Adrenal gland (tissue), 12 donors: ENCODE data around the gene CBFA2T3. TPM values are rescaled to one million over a fixed set of nuclear protein-coding genes. Genes with fewer than 3 reads are reported as not detected.

Experiments used
- DNase-seq, 7 donors: peaks; one replicate each; pipeline ENCODE4 v3.0.0-alpha.2; 2019 to 2020
- H3K27ac ChIP-seq, 5 donors: fragments of 200-600 bp; sonication (generic) in 4 of 5; 1 replicate in 3 of 5; 2 replicates in 2 of 5; pipeline versions ENCODE4 v1.5.1 to v1.8.0; 2016 to 2020; ENCODE audit warnings: mild to moderate bottlenecking in 1 of 5
- H3K27me3 ChIP-seq: fragments of 200-600 bp; 2 replicates; pipeline ENCODE4 v1.8.0; 2021
- H3K36me3 ChIP-seq, 2 donors: fragments of 200-600 bp; replicated peaks in 1 of 2; 1 replicate in 1 of 2; 2 replicates in 1 of 2; pipeline versions ENCODE4 v1.5.1 to v1.8.0; 2018 to 2022
- H3K4me1 ChIP-seq, 2 donors: fragments of 200-600 bp; replicated peaks in 1 of 2; 1 replicate in 1 of 2; 2 replicates in 1 of 2; pipeline versions ENCODE4 v1.5.1 to v1.8.0; 2018 to 2021
- H3K4me3 ChIP-seq, 4 donors: fragments of 200-600 bp; sonication (generic) in 3 of 4; one replicate each; pipeline ENCODE4 v1.5.1; 2016 to 2018
- H3K9me3 ChIP-seq, 3 donors: fragments of 200-600 bp; sonication (generic) in 1 of 3; replicated peaks in 1 of 3; 1 replicate in 2 of 3; 2 replicates in 1 of 3; pipeline versions ENCODE4 v1.5.1 to v1.8.0; 2016 to 2021
- CTCF ChIP-seq, 6 experiments: fragments of 450-650 bp in 4 of 6; fragments of 200-600 bp in 2 of 6; sonication (generic) in 1 of 6; IDR thresholded peaks; 1 replicate in 5 of 6; 2 replicates in 1 of 6; pipeline versions ENCODE4 v1.5.1 to v1.8.0; 2016 to 2021; ENCODE audit warnings: antibody characterized with exemption in 6 of 6, mild to moderate bottlenecking in 2 of 6, moderate library complexity in 1 of 6
- POLR2A ChIP-seq, 2 donors: fragments of 450-650 bp; IDR thresholded peaks; one replicate each; pipeline ENCODE4 v1.6.1; 2017; ENCODE audit warnings: antibody characterized with exemption in 2 of 2, mild to moderate bottlenecking in 2 of 2, moderate library complexity in 1 of 2
- WGBS, 4 donors: extraction: QIAGEN DNeasy Blood & Tissue Kit in 2 of 4; methylation state at CpG; one replicate each; pipeline versions ENCODE4 v1.1.5 to v1.1.7; 2013 to 2017; 5-methylcytosine and 5-hydroxymethylcytosine counted together
- intact Hi-C, 2 donors: fragments of 100-400 bp; cut with DNase I; formaldehyde crosslinking; loops; one replicate each; pipeline versions ENCODE4 v1.14.1 to v1.15.0; 2022 to 2023
- polyA plus RNA-seq, 3 donors: library from polyadenylated mRNA; stranded (reverse); fragments of 200-250 nt in 2 of 3; fragments of 350-450 nt in 1 of 3; fragmentation: Illumina TruSeq in 1 of 3; extraction: RNeasy Lipid Tissue Mini Kit (QIAGEN cat#74804) in 1 of 3; gene quantifications; one replicate each; pipeline ENCODE4 v1.2.3, GENCODE V29; 2013 to 2014
- total RNA-seq, 9 donors: library from RNA; depleted of rRNA in 4 of 9; stranded (reverse); fragments of >200 nt in 4 of 9; fragments of 120-200 nt in 1 of 9; fragmentation: NEBNext Ultra II Directional in 1 of 9; extraction: Animal tissue kit (Norgen Biotek cat#: 25700) in 1 of 9; gene quantifications; one replicate each; pipeline versions ENCODE4 v1.1.0 to v1.2.4, GENCODE V29; 2013 to 2023
- donor health status: healthy with polysubstance abuse.
- donor health status: Bipolar disorder and iron deficiency.
- donor health status: DM: yes; HTN: yes; CAD: no.
- donor health status: DM: no; HTN: no; CAD: no.
- donor health status: DM: no; HTN: no; CAD: no.
- donor health status: DM: yes; HTN: yes; CAD: no.

CBFA2T3 gene
- total and polyA plus RNA-seq, 12 donors = 0.30 to 16.9 (median 2.2) TPM

- intact Hi-C loops = no loop called here
- H3K27ac ChIP-seq = no peak overlapping the region
- peaks cover 2% of the 10 kb centered on the region for H3K27me3 ChIP-seq
- TF ChIP-seq POLR2A (IDR thresholded peaks at IDR 0.05) = no peak
- TF ChIP-seq CTCF (IDR thresholded peaks at IDR 0.05) = no peak
- no peak overlapping the region for H3K4me3 ChIP-seq
- no peaks in the 10 kb centered on the region for H3K36me3 ChIP-seq
- 58 to 78% (median 61%) methylated on average over 15 to 28 of the region's 28 CpGs for WGBS, 4 donors
- H3K4me1 ChIP-seq = no peaks in the 10 kb centered on the region
- no peak for DNase-seq
- no peaks in the 10 kb centered on the region for H3K9me3 ChIP-seq
Measured at GRCh38 chr16:88953003-88953690, 23.9 kb downstream of the CBFA2T3 start.

- Histone ChIP-seq H3K27ac (no peak overlapping the region), H3K9me3 (no peaks in the 10 kb centered on the region), H3K4me1 (no peaks in the 10 kb centered on the region), H3K36me3 (no peaks in the 10 kb centered on the region), H3K27me3 (peaks cover 2% of the 10 kb centered on the region), H3K4me3 (no peak overlapping the region)
- no peak for TF ChIP-seq POLR2A (IDR thresholded peaks at IDR 0.05)
- WGBS, 4 donors = 60 to 79% (median 63%) methylated on average over 11 of the region's 11 CpGs; no CpG with 5 or more reads in 1 of the 4 donors
- intact Hi-C loops = no loop called here
- DNase-seq = no peak
Measured at GRCh38 chr16:88951989-88952388, 25.0 kb downstream of the CBFA2T3 start.

- no peak for DNase-seq
- Histone ChIP-seq H3K9me3 (no peaks in the 10 kb centered on the region), H3K27me3 (peaks cover 2% of the 10 kb centered on the region), H3K4me3 (no peak overlapping the region), H3K36me3 (no peaks in the 10 kb centered on the region), H3K27ac (no peak overlapping the region), H3K4me1 (no peaks in the 10 kb centered on the region)
- TF ChIP-seq CTCF (IDR thresholded peaks at IDR 0.05) (no peak), POLR2A (IDR thresholded peaks at IDR 0.05) (no peak)
- intact Hi-C loops = no loop called here
- WGBS, 4 donors = 83 to 89% (median 87%) methylated on average over 11 to 15 of the region's 15 CpGs
Measured at GRCh38 chr16:88951501-88951900, 25.5 kb downstream of the CBFA2T3 start.

- Histone ChIP-seq H3K27ac (no peak overlapping the region), H3K4me1 (no peaks in the 10 kb centered on the region), H3K4me3 (no peak overlapping the region), H3K36me3 (no peaks in the 10 kb centered on the region), H3K27me3 (peaks cover 2% of the 10 kb centered on the region), H3K9me3 (no peaks in the 10 kb centered on the region)
- TF ChIP-seq CTCF (IDR thresholded peaks at IDR 0.05) = no peak
- TF ChIP-seq POLR2A (IDR thresholded peaks at IDR 0.05) = no peak
- intact Hi-C loops = no loop called here
- whole genome bisulfite sequencing, 4 donors = 75 to 82% (median 77%) methylated on average over 14 to 17 of the region's 17 CpGs
- DNase-seq = no peak
Measured at GRCh38 chr16:88948781-88949490, 28.1 kb downstream of the CBFA2T3 start.
